ENCODE results near the gene RFC5.
"Not testable (repeated sequence)": the region's sequence is repeated elsewhere in the genome, so short reads cannot be mapped to it uniquely, and the experiment has no call there.

RFC5 gene, protein sequence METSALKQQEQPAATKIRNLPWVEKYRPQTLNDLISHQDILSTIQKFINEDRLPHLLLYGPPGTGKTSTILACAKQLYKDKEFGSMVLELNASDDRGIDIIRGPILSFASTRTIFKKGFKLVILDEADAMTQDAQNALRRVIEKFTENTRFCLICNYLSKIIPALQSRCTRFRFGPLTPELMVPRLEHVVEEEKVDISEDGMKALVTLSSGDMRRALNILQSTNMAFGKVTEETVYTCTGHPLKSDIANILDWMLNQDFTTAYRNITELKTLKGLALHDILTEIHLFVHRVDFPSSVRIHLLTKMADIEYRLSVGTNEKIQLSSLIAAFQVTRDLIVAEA

DNA sequence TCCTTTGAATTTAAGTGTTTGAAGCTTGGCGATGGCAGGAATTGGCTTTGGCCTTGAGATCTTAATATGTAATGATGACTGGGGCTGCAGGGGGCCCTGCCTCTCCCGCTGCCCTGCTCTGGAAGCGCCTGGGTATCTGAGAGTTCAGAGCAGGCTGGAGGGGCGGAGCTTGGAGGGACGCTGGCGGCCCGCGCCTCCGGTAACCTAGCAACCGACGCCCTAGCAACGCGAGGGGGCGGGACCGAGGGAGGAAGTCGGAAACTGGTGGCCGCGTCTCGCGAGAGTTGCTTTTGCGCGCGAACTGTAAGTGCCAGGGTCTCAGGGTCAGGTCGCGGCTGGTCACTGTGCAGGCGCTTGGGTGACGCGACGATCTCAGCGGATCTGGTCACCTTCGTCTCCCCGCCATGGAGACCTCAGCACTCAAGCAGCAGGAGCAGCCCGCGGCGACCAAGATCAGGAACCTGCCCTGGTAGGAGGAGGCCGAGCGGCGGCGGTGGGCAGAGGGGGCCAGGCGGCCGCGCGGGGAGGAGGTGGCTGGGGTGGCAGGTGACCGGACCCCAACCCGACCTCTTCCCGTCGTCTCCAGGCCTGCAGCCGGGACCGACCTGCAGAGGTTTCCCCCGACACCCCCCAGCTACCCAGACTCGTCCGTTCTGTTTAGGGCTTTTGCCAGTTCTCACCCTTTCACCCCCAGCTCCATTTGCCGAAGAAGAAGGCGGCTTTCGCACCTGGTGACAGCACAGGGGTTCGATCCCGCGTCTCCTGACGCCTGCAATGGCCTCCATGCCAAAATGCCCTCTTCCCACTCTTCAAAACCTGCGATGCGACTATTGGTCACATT is at the start of gene RFC5:
Gene RFC5, plus strand, starts transcription at position 280 of the 841 bp plus-strand sequence. Its CDS starts 125 bp downstream, at position 405.
- peak; percentile 98 for DNase-seq (ENCODE audit: low read depth in 2 of 2)

DNA sequence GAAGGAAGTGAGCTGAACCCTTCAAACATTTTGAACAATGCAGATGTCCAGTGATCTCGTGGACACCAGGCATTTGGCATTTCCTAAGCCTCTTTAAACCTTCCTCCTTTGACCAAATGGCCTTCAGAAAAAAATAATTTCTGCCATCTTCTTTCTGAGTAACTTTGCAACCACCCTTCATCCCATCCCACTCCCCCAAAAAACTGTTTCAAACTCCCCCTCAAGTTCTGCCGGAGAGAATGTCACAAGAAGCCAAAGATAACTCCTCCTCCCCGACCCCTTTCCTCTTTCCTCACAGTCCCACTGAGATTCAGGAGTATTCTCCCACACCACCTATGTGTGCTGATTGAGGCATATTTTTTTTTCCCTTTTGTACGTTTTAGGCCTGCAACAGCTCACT is 49.5 kb upstream of the RFC5 start:
- no peak for DNase-seq (ENCODE audit: low read depth in 2 of 2)

DNA sequence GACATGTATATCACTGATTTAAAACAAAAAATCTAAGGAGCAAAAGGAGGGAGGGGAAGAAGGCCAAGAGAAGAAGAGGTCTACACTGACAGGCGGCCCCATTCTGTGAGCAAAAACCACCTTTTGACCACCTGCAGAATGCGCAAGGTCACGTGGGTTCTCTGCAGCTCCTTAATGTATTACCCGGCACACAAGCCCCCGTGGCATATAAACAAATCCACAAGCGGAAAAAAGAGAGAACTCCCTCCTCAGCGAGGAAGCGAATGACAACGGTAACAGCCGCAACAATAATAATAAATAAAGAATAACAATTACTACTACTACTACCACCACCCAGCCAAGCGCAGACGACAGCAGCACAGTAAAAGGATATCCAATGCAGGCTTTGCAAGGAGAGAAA is 49.0 kb upstream of the RFC5 start:
- no peak for DNase-seq (ENCODE audit: low read depth in 2 of 2)

DNA sequence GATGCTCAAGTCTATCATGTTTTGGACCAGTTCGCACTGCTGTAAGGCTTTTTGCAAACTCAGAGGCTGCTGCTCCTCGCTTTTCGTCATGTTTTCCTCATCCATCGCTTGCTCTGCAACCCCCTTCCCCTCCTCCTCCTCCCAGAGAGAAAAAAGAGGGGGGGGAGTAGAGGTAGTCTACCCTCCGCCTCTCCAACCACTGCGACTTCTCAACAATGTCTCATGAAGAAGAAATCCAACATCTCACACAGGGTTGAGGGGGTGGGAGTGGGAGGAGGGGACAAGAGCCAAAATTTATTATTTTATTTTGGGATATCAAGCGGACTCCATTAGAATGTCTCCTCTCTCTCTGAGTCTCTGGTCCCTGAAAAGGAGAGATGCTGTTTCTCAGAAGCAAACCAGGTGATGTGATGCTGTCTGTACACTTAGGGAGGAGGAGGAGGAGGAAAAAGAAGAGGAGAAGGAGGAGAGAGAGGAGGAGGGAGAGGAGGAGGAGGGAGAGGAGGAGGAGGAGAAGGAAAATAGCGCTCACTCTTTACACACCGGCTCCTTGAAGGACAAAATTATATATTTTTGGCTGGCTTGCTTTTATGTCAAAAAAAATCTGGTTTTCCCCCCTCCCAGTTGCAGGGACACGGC is 48.2 kb upstream of the RFC5 start:
- no peak for DNase-seq (ENCODE audit: low read depth in 2 of 2)

DNA sequence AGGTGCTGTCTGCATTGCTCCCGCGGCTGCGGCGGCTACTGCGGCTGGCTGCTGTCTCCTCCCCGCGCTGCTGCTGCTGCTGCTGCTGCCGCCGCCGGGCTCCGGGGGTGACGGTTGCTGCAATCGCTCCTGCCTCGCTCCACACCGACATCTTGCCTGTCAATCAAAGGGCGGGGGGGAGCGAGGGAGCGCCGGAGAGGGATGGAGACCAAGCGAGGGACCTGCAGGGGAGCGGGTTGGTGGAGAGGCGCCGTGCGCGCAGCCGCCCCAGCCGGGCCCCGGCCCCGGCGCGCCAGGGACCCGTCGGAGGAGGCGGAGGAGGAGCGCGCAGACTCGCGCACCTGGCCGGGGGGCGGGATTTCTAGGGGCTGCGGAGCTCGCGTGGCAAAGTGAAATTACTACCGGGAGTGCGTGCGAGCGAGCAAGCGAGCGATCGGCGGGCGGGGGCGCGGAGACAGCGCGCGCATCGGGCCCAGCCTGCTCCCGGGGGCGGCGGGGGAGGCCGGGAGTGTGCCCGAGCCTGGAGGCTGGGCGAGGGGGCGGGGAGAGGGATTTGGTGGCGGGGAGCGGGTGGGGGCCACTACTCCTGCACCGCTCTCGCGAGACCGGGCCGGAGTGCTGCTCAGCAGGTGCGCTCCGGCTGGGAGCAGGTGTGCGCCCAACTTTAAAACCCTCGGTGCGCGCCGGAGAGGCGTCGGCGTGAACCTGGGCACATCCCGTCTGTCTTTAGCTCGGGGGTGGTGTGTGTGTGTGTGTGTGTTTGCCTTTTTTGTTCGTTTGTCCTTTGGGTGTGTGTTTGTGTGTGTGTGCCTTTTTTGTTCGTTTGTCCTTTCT is 47.5 kb upstream of the RFC5 start, which contains the start of gene KSR2:
Gene KSR2, minus strand, starts transcription at position 165 of the 834 bp plus-strand sequence. CDS start 735 bp downstream, outside the sequence.
- DNase-seq (ENCODE audit: low read depth in 2 of 2), result peak; percentile 27 to 46

DNA sequence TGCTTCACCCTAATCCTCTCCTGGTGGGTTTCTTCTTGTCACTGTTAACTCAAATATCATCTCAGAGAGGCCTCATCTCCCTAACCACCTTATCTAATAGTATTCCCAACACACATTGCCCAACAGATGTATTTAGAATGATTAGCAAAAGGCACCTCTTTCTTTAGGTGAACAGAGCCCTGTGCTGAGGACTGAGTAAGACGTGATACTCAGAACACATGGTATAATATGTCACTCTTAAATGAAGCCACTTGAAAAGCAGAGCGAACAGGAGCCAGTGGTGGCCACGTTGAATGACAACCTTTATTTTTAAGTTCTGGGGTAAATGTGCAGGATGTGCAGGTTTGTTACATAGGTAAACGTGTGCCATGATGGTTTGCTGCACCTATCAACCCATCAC is 46.2 kb upstream of the RFC5 start:
- DNase-seq (ENCODE audit: low read depth in 2 of 2), result no peak

DNA sequence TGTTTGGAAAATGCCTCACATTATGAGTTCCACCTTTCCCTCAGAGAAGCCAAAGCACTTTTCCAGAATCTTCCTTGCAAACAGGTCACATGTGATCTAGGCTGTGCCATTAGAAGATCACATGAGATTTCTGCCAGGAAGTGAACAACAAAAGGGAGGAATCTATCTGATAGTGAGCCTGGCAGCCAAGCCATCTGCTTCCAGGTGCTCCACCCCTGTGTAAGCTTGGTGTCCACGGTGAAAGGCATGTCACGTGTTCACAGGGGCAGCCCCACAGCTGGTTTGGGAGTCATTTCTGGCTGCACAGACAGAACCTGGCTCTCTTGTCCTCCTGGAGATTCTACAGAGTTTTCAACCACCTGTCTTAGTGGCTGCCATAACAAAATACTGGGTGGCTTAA is 44.2 kb upstream of the RFC5 start:
- DNase-seq (ENCODE audit: low read depth in 2 of 2), result no peak

DNA sequence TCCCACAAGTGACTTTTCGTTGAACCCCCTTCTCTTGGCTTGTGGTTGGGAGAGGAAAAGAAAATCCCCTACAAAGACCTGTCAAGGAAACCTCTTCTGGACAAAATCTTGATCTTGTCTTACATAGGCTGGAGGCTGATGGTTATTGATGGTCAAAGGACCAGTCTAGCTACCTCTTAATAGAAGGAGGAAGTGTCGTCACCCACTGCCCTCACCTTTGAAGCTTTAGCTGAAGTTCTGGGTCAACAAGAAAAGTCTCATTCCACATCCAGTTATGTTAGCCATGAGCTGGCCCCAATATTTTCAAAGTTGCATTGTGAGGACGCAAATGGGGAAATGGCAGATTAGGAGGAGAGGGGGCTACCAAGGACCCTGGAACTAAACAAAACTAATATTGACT is 41.5 kb upstream of the RFC5 start:
- DNase-seq (ENCODE audit: low read depth in 2 of 2), result no peak

DNA sequence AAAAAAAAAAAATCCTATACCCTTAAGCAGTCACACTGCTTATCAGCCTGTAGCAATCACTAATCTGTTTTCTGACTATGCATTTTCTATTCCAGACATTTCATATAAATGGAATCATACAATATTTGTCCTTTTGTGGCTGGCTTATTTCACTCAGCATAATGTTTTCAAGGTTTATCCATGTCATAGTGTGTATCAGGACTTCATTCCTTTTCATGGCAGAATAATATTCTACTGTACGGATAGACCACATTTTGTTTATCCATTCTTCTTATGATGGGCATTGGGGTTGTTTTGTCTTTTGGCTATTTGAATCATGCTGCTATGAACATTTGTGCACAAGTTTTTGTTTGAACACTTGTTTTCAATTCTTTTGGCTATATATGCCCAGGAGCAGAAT is 39.1 kb upstream of the RFC5 start:
- DNase-seq (ENCODE audit: low read depth in 2 of 2), result no peak

DNA sequence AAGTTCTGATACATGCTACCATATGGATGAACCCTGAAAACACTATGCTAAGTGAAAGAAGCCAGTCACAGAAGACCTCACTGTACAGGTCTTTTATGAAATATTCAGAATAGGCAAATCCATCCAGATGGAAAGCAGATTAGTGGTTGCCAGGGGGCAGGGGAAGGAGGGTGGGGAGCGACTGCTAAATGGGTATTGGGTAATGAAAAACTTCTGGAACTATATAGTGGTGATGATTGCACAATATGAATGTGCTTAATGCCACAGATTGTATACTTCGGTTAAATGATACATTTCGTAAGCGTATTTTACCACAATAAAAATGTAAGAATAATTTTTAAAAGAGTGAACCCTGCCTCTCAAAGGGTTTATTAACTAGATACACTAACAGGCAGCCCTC is 35.9 kb upstream of the RFC5 start:
- DNase-seq (ENCODE audit: low read depth in 2 of 2), result no peak

DNA sequence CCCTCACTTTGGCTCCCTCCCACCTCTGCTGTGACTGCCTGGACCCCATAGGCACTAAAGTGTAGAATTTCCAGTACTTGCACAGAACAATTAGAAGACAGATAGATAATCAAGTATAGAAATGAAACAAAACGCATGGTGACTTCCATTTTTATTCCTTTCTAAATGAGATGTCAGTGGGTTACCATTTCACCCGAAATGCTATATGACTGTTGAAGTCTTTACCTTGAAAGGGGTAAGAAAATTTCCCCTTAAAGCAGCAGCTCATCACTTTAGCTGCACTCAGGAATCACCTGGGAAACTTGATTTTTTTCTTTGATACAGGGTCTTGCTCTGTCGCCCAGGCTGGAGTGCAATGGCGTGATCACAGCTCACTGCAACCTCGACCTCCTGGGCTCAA is 35.2 kb upstream of the RFC5 start:
- no peak for DNase-seq (ENCODE audit: low read depth in 2 of 2)

DNA sequence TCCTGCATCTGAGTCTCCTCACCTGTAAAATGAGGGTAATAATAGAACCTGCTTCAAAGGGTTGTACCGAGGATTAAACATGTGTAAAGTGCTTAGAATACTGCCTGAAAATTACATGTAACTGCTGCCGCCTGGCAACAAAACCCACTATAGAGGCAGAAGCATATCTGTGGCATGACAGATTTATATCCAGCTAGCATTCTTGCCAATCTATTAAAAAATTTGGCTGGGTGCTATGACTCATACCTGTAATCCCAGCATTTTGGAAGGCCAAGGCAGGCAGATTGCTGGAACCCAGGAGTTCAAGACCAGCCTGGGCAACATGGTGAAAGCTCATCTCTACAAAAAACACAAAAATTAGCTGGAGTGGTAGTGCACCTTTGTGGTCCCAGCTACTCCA is 31.3 kb upstream of the RFC5 start:
- DNase-seq (ENCODE audit: low read depth in 2 of 2), result no peak

DNA sequence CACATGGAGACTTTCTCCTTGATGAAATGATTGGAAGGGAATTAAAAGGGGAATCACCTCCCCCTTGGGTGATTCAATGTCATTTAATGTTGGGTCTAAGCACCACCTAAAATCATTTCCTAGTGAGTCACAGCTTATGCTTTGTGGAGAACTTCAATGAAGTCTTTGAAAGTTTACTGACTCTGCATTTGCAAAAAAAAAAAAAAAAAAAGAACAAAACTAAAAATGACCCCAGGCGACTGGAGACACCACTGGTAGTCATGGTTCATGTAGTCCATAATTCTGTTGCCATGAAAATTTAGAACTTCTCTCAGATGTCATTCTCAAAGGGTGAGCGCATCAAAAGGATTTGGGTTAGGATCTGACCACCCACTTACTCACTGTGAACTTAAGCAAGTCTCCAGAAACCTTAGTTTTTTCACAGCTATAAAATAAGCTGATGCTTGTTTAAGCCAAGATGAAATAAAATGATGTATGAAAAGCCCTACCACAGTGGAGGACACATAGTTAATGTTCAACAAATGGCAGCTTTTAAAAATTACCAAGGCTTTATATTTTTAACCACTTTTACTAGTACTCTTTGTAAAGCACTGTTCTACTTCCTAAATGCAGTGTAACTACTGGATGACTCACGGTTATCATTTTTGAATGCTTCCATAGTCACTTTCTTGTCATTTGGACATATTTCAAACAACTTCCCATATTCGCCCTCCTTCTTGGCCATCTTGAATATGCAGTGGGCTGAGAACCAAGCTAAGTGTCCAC is 29.6 kb upstream of the RFC5 start:
- DNase-seq (ENCODE audit: low read depth in 2 of 2), result no peak

DNA sequence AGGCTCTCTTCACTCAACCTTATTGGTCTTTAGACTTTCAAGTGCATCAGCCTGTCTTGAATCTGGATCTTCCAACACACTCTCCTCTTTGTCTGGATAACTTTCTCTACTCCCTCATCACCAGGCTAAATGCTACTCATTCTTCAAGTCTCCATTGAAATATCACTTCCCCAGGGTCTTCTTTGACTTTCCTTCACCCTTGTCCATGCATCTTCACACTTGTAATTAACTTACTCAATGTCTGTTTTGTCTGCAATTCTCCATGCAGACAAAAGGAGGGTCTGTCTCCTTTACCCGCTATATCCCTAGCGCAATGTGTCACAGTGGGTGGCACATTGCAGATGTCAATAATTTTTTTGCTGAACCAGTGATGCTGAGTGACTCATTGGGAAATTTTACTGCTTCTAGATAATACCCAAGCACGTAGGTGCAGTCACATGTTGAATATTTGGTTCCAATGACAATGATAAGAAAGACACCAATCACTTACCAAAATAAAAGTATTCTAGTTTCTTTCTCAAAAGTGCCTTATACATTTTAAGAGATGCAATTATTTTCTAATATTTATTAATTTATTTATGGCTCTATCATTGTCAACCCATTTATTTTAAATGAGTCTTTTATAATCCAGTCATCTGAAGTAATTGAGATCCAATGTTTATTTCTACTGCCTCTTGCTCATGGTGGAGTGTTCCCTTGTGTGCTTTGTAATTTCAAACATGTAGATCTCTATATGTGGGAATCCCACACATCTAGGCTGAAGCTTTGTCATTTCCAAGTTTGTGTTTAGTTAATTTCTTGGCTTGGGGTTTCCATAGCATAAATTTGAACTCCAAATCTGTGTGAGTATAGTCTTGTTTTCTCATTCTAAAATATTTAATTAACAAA is 21.7 kb upstream of the RFC5 start:
- DNase-seq (ENCODE audit: low read depth in 2 of 2), result no peak

DNA sequence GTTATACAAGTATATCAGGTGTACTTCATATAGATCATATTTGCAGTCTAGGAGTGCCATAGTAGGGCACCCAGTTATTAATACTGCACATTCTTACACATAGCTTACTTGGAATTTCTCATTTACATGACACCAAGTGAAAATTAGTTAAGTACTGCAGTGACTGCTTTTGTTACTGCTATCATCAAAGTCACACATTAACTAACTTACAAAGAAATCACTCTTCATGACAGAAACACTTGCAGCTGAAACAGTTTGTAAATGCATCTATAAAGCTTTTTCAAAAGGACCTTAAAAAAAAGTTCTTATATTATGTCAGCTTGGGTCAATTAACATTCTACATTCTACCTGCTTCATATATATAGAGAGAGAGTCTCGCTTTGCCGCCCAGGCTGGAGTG is 17.8 kb upstream of the RFC5 start:
- no peak for DNase-seq (ENCODE audit: low read depth in 2 of 2)

DNA sequence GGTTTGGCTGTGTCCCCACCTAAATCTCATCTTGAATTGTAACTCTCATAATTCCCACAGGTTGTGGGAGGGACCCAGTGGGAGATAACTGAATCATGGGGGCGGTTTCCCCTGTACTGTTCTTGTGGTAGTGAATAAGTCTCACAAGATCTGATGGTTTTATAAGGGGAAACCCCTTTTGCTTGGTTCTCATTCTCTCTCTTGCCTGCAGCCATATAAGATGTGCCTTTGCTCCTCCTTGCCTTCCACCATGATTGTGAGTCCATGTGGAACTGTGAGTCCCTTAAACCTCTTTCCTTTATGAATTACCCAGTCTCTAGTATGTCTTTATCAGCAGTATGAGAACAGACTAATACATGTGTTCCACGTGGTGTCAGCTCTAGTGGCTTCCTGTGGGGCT is 16.7 kb upstream of the RFC5 start:
- DNase-seq (ENCODE audit: low read depth in 2 of 2), result not testable (repeated sequence)

DNA sequence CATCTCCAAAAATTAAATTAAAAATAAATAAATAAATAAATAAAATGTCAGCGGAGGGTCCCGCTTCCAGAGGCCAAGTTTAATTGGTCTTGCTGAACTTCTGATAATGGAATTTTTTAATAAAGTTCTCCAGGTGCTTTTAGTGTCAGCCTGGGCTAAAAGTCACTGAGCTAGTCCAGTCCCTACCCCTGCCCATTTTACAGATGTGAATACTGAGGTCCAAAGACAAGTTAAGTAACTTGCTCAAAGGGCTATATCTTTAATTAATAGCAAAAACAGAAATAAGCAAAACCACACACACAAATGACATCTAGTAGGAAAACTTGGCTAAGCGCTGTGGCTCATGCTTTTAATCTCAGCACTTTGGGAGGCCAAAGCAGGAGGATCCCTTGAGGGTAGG is 5.6 kb upstream of the RFC5 start:
- no peak for DNase-seq (ENCODE audit: low read depth in 2 of 2)

DNA sequence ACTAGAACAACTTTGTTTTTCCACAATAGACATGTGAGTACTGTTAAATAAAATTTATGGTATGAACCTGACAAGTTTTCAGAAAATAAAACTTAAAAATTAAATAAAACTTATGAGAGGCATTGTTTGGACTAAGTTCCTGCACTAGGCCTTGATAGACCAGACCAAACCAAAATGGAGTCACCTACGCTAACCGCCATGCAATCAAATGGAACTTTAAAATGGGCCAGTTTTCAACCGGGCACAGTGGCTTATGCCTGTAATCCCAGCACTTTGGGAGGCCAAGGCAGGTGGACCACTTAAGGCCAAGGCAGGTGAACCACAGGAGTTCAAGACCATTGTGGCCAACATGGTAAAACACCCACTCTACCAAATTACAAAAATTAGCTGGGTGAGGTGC is 5.1 kb upstream of the RFC5 start:
- no peak for DNase-seq (ENCODE audit: low read depth in 2 of 2)

DNA sequence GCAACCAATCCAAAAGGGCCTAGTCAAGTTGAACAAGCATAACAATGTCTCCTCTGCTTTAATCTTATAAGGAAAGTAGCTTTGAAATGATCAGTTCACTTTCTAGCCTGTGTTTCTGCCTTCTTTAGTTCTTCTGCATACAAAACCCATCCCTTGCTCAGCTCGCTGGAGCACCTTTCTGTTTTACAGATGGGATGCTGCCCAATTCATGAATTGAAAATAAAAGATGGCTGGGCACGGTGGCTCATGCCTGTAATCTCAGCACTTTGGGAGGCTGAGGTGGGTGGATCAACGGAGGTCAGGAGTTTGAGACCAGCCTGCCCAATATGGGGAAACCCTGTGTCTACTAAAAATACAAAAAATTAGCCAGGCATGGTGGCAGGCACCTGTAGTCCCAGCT is 4.5 kb upstream of the RFC5 start:
- no peak for DNase-seq (ENCODE audit: low read depth in 2 of 2)

DNA sequence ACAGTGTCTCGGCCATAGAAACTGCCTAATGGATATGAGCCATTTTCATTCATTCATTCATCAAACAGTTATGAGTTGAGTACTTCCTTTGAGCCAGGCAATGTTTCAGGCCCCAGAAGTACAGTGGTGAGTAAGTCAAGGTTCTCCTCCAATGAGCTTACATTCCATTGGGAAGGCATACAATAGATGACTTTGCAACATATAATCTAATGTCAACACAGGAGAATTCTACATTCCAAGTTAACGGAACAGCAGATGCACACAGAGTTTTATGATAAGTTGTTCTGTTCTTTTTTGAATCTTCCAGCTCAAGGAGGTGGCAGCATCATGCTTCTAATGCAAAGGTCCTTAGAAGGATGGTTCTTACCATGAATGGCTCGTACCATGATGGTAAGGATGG is 3.2 kb upstream of the RFC5 start:
- no peak for DNase-seq (ENCODE audit: low read depth in 2 of 2)
